NOMO-1 treated with dmso at 0.1 percent for 144 hours (cell line): ENCODE data around the gene ANKRD53.

Source experiments
- DNase-seq: peaks from one replicate; lab custom pipeline; 2025; ENCODE audit not compliant: unreplicated experiment; lab: John Stamatoyannopoulos, UW

ANKRD53 gene

GRCh38 chr2:70964133-70964532 is 14.3 kb upstream of the ANKRD53 start:
- no peak for DNase-seq

- DNase-seq: peak; percentile 38
These were observed 13.6 kb upstream of the ANKRD53 start for GRCh38 chr2:70964596-70965386.

- DNase-seq: no peak
These were observed 12.9 kb upstream of the ANKRD53 start for GRCh38 chr2:70965506-70965905.

- DNase-seq: no peak
These were observed 11.7 kb upstream of the ANKRD53 start for GRCh38 chr2:70966681-70967080.

GRCh38 chr2:70967189-70967588 is 11.2 kb upstream of the ANKRD53 start:
- DNase-seq: no peak

- no peak for DNase-seq
These were observed 3.8 kb upstream of the ANKRD53 start for GRCh38 chr2:70974592-70974991.

GRCh38 chr2:70975237-70975636 is 3.2 kb upstream of the ANKRD53 start:
- no peak for DNase-seq

- DNase-seq: peak; percentile 16
These were observed 725 bp upstream of the ANKRD53 start for GRCh38 chr2:70977605-70978205.

GRCh38 chr2:70979180-70979488 is 704 bp downstream of the ANKRD53 start:
- no peak for DNase-seq

GRCh38 chr2:70979626-70980025 is 1.2 kb downstream of the ANKRD53 start:
- no peak for DNase-seq

GRCh38 chr2:70981421-70981820 is 3.0 kb downstream of the ANKRD53 start:
- no peak for DNase-seq

- DNase-seq: no peak
These were observed 3.7 kb downstream of the ANKRD53 start for GRCh38 chr2:70981866-70982810.

- no peak for DNase-seq
These were observed 4.5 kb downstream of the ANKRD53 start for GRCh38 chr2:70982971-70983370.

GRCh38 chr2:70983506-70984227 is 5.2 kb downstream of the ANKRD53 start:
- no peak for DNase-seq

GRCh38 chr2:70984228-70984575 is 5.8 kb downstream of the ANKRD53 start:
- DNase-seq: no peak

- DNase-seq: no peak
These were observed 6.3 kb downstream of the ANKRD53 start for GRCh38 chr2:70984576-70985282.

GRCh38 chr2:70985283-70985688 is 6.9 kb downstream of the ANKRD53 start:
- DNase-seq: no peak

- no peak for DNase-seq
These were observed 7.5 kb downstream of the ANKRD53 start for GRCh38 chr2:70985956-70986355.

- no peak for DNase-seq
These were observed 8.2 kb downstream of the ANKRD53 start for GRCh38 chr2:70986499-70987189.

- no peak for DNase-seq
These were observed 9.0 kb downstream of the ANKRD53 start for GRCh38 chr2:70987386-70987785.
